ENCODE results near the gene TBC1D21.

The TBC1D21 gene

GRCh38 chr15:73873456-73873855 is at the start of gene TBC1D21:
TSS of gene TBC1D21 (plus strand) at chr15:73873564. CDS start at chr15:73873710, 146 bp downstream.
- H3K9ac ChIP-seq (ENCODE audit: low read length): no peak within 1 kb of the TSS
- H3K27ac ChIP-seq (ENCODE audit: low read depth, low read length): no peak within 1 kb of the TSS
- H3K36me3 ChIP-seq (ENCODE audit: control insufficient read depth, insufficient read depth, low read length): no peaks in the 10 kb centered on the region
- H3K4me3 ChIP-seq (ENCODE audit: low read depth, low read length): no peak within 1 kb of the TSS
- no peaks in the 10 kb centered on the region for H3K9me3 ChIP-seq (ENCODE audit: control insufficient read depth, insufficient read depth, low read depth, low read length)
- no peaks in the 10 kb centered on the region for H3K27me3 ChIP-seq (ENCODE audit: control insufficient read depth, insufficient read depth, low read length)
- no peaks in the 10 kb centered on the region; the same call in 1 of the 2 replicates for H3K4me1 ChIP-seq (ENCODE audit: control insufficient read depth, insufficient read depth, low read length)

- peaks cover 4% of the 10 kb centered on the region; the same call in 1 of the 2 replicates for H3K27me3 ChIP-seq (ENCODE audit: control insufficient read depth, insufficient read depth, low read length)
- no peak overlapping the region for H3K4me3 ChIP-seq (ENCODE audit: low read depth, low read length)
- no peak overlapping the region for H3K27ac ChIP-seq (ENCODE audit: low read depth, low read length)
- H3K9me3 ChIP-seq (ENCODE audit: control insufficient read depth, insufficient read depth, low read depth, low read length): no peaks in the 10 kb centered on the region
- H3K4me1 ChIP-seq (ENCODE audit: control insufficient read depth, insufficient read depth, low read length): no peaks in the 10 kb centered on the region
- H3K36me3 ChIP-seq (ENCODE audit: control insufficient read depth, insufficient read depth, low read length): no peaks in the 10 kb centered on the region
- no peak overlapping the region for H3K9ac ChIP-seq (ENCODE audit: low read length)
Observed at GRCh38 chr15:73826711-73827251, 46.6 kb upstream of the TBC1D21 start.

DNA sequence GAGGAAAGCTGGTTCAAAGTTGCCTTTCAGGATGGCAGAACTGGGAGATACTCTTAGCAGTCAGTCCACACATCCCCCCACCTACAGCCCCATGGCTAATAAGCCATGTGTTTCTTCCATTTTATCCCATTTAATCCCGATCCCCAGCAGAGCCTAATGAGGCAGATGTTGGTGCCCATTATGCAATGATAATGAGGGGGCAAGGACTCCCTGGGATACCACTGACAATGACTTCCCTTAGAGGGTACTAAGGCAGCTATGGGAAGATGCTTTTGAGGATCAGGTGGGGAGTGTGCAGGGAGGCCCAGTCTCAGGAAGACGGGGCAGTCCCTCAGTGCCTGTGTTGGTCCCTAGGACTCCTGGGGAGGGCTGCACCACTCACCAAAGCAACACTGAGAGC is 43.8 kb upstream of the TBC1D21 start:
- no peak overlapping the region for H3K27ac ChIP-seq (ENCODE audit: low read depth, low read length)
- H3K9me3 ChIP-seq (ENCODE audit: control insufficient read depth, insufficient read depth, low read depth, low read length): no peaks in the 10 kb centered on the region
- H3K4me1 ChIP-seq (ENCODE audit: control insufficient read depth, insufficient read depth, low read length): no peaks in the 10 kb centered on the region
- H3K4me3 ChIP-seq (ENCODE audit: low read depth, low read length): no peak overlapping the region
- peaks cover 4% of the 10 kb centered on the region; the same call in 1 of the 2 replicates for H3K27me3 ChIP-seq (ENCODE audit: control insufficient read depth, insufficient read depth, low read length)
- H3K36me3 ChIP-seq (ENCODE audit: control insufficient read depth, insufficient read depth, low read length): no peaks in the 10 kb centered on the region
- H3K9ac ChIP-seq (ENCODE audit: low read length): no peak overlapping the region

- Histone ChIP-seq H3K27ac (ENCODE audit: low read depth, low read length) (no peak overlapping the region), H3K36me3 (ENCODE audit: control insufficient read depth, insufficient read depth, low read length) (no peaks in the 10 kb centered on the region), H3K27me3 (ENCODE audit: control insufficient read depth, insufficient read depth, low read length) (peaks cover 7% of the 10 kb centered on the region; the same call in 1 of the 2 replicates), H3K9ac (ENCODE audit: low read length) (no peak overlapping the region), H3K9me3 (ENCODE audit: control insufficient read depth, insufficient read depth, low read depth, low read length) (no peaks in the 10 kb centered on the region), H3K4me3 (ENCODE audit: low read depth, low read length) (no peak overlapping the region), H3K4me1 (ENCODE audit: control insufficient read depth, insufficient read depth, low read length) (no peaks in the 10 kb centered on the region)
Observed at GRCh38 chr15:73832657-73833056, 40.7 kb upstream of the TBC1D21 start.

GRCh38 chr15:73836845-73837244 is 36.5 kb upstream of the TBC1D21 start:
- no peak overlapping the region for H3K4me3 ChIP-seq (ENCODE audit: low read depth, low read length)
- no peak overlapping the region for H3K27ac ChIP-seq (ENCODE audit: low read depth, low read length)
- H3K27me3 ChIP-seq (ENCODE audit: control insufficient read depth, insufficient read depth, low read length): peaks cover 11% of the 10 kb centered on the region; the same call in 1 of the 2 replicates
- H3K4me1 ChIP-seq (ENCODE audit: control insufficient read depth, insufficient read depth, low read length): peaks cover 1% of the 10 kb centered on the region; the same call in 1 of the 2 replicates
- no peaks in the 10 kb centered on the region for H3K9me3 ChIP-seq (ENCODE audit: control insufficient read depth, insufficient read depth, low read depth, low read length)
- H3K36me3 ChIP-seq (ENCODE audit: control insufficient read depth, insufficient read depth, low read length): no peaks in the 10 kb centered on the region
- H3K9ac ChIP-seq (ENCODE audit: low read length): no peak overlapping the region

DNA sequence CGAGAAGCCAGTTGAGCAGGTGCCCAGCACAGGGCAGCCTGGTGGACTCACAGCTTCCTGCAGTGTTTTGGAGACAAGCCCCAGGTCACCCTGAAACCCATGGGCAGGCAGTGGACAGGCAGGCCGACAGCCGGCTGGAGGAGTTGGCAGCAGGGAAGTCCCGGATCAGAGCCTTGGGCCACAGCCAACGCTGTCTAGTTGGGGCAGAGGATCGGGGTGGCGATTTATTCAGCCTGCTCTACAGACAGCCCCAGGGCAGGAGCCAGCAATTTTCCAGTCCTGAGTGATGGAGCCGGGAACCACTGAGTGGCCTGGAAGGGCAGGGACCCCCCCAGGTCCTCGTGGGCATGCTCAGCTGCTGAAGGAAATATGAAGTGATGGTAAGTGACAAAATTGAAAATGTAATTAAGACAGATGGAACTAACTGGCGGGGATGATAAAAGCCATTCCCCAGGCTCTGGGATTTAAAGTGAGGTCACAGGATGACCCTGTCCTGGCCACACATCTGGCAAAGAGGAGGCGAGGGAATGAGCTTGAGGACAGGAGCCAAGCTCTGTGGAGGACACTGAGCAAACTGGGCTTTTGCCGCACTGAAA is 34.4 kb upstream of the TBC1D21 start:
- no peak overlapping the region for H3K27ac ChIP-seq (ENCODE audit: low read depth, low read length)
- peaks cover 11% of the 10 kb centered on the region; the same call in 1 of the 2 replicates for H3K27me3 ChIP-seq (ENCODE audit: control insufficient read depth, insufficient read depth, low read length)
- H3K36me3 ChIP-seq (ENCODE audit: control insufficient read depth, insufficient read depth, low read length): no peaks in the 10 kb centered on the region
- H3K4me1 ChIP-seq (ENCODE audit: control insufficient read depth, insufficient read depth, low read length): peaks cover 10% of the 10 kb centered on the region
- H3K9ac ChIP-seq (ENCODE audit: low read length): no peak overlapping the region
- no peak overlapping the region for H3K4me3 ChIP-seq (ENCODE audit: low read depth, low read length)
- no peaks in the 10 kb centered on the region for H3K9me3 ChIP-seq (ENCODE audit: control insufficient read depth, insufficient read depth, low read depth, low read length)

DNA sequence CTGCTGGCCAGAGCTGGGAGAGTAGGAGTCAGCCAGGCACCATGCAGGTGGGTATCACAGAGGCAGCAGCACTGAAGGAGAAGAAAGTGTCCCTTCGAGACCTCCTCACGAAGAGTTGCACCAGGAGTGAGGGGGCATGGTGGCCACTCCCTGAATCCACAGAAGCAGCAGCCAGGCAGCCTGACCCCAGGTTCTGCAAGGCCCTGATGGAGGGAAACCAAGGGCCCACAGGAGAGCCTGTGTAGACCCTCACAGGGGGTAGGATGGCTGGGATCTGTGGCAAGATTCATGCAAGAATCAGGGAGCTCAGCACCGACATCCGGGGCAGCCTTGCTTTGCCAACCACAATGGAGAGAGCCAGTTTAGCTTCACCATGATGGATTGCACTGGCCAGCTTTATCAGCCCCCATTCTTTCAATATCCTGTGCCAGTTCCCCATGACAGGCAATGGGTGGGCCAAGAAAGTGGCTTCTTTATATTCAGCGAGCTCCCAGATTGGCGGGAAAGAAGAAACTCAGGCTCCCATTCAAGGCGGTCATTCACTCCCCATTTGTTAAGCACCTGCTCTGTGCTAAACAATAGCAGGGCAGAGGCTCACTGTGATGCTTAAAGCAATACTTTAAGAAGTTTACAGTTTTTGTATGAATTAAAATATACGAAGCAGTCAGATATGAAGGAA is 33.5 kb upstream of the TBC1D21 start:
- Histone ChIP-seq H3K4me1 (ENCODE audit: control insufficient read depth, insufficient read depth, low read length) (peaks cover 10% of the 10 kb centered on the region), H3K36me3 (ENCODE audit: control insufficient read depth, insufficient read depth, low read length) (no peaks in the 10 kb centered on the region), H3K27me3 (ENCODE audit: control insufficient read depth, insufficient read depth, low read length) (peaks cover 11% of the 10 kb centered on the region; the same call in 1 of the 2 replicates), H3K27ac (ENCODE audit: low read depth, low read length) (no peak overlapping the region), H3K9ac (ENCODE audit: low read length) (no peak overlapping the region), H3K9me3 (ENCODE audit: control insufficient read depth, insufficient read depth, low read depth, low read length) (no peaks in the 10 kb centered on the region), H3K4me3 (ENCODE audit: low read depth, low read length) (no peak overlapping the region)

- no peak overlapping the region for H3K9ac ChIP-seq (ENCODE audit: low read length)
- peaks cover 8% of the 10 kb centered on the region; the same call in 1 of the 2 replicates for H3K27me3 ChIP-seq (ENCODE audit: control insufficient read depth, insufficient read depth, low read length)
- H3K27ac ChIP-seq (ENCODE audit: low read depth, low read length): no peak overlapping the region
- peaks cover 10% of the 10 kb centered on the region for H3K4me1 ChIP-seq (ENCODE audit: control insufficient read depth, insufficient read depth, low read length)
- H3K9me3 ChIP-seq (ENCODE audit: control insufficient read depth, insufficient read depth, low read depth, low read length): no peaks in the 10 kb centered on the region
- no peaks in the 10 kb centered on the region for H3K36me3 ChIP-seq (ENCODE audit: control insufficient read depth, insufficient read depth, low read length)
- no peak overlapping the region for H3K4me3 ChIP-seq (ENCODE audit: low read depth, low read length)
Observed at GRCh38 chr15:73840771-73841170, 32.6 kb upstream of the TBC1D21 start.

DNA sequence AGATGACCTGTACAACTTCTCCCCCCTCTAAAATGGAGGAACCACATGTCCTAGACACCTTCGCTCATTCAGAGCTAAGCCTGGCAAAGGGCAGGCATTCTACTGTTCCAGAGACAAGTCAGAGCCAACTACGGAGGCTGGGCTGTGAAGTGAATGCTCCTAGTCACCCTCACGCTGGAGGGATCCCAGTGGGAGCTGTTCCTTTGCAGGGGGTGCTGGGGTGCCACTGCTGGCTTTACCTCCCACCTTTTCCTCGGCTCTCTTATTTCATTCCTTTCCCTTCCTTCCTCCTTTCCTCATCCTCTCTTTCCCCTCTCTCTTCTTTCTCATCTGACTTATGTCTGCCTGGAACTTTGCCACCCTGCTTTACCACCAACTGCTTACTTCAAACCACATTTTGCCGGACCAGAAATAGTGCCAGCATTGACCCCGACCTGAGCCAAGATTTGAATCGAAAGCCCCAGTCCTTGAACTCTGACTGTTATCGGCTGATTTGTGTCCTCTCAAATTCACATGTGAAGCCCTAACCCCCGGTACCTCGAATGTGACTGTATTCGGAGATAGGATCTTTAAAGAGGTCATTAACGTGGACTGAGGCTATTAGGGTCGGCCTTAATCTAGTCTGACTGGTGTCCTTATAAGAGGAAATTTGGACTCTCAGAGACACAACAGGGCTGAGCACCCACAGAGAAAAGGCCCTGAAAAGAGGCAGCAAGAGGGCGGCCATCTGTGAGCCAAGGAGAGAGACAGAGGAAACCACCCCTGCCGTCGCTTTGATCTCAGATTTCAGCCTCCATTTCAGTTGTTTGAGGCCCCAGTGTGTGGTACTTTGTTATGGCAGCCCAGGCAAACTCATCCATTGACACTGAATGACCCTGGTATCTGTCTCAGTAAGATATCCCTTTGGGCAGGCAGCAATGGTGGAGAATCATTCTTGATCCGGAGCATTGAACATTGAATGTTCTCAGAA is 31.3 kb upstream of the TBC1D21 start:
- Histone ChIP-seq H3K27ac (ENCODE audit: low read depth, low read length) (no peak overlapping the region), H3K4me1 (ENCODE audit: control insufficient read depth, insufficient read depth, low read length) (peaks cover 10% of the 10 kb centered on the region)

DNA sequence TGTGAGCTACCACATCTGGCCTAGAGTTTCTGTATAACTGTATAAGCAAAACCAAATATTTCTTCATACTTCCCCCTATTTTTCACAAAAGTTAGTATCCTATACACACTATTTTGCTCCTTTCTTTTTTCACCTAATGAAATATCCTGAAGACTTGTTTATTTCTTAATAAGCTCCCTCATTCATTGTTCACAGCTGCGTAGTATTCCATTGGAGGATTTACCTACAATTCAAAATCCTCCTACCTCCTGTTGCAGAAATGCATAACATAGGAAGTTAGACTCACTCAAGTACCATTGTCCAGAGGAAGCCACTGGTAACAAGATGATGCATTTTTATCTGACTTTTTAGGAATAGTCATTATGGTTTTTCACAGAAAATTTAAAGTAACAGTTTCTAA is 29.6 kb upstream of the TBC1D21 start:
- peaks cover 10% of the 10 kb centered on the region for H3K4me1 ChIP-seq (ENCODE audit: control insufficient read depth, insufficient read depth, low read length)
- no peak overlapping the region for H3K27ac ChIP-seq (ENCODE audit: low read depth, low read length)
- no peak overlapping the region for H3K9ac ChIP-seq (ENCODE audit: low read length)
- no peak overlapping the region for H3K4me3 ChIP-seq (ENCODE audit: low read depth, low read length)
- H3K9me3 ChIP-seq (ENCODE audit: control insufficient read depth, insufficient read depth, low read depth, low read length): no peaks in the 10 kb centered on the region
- H3K36me3 ChIP-seq (ENCODE audit: control insufficient read depth, insufficient read depth, low read length): no peaks in the 10 kb centered on the region
- H3K27me3 ChIP-seq (ENCODE audit: control insufficient read depth, insufficient read depth, low read length): peaks cover 8% of the 10 kb centered on the region; the same call in 1 of the 2 replicates

More for the DNA sequence above, 31.3 kb upstream of the TBC1D21 start:
- no peaks in the 10 kb centered on the region for H3K36me3 ChIP-seq (ENCODE audit: control insufficient read depth, insufficient read depth, low read length)
- no peaks in the 10 kb centered on the region for H3K9me3 ChIP-seq (ENCODE audit: control insufficient read depth, insufficient read depth, low read depth, low read length)
- H3K27me3 ChIP-seq (ENCODE audit: control insufficient read depth, insufficient read depth, low read length): peaks cover 8% of the 10 kb centered on the region; the same call in 1 of the 2 replicates
- no peak overlapping the region for H3K9ac ChIP-seq (ENCODE audit: low read length)
- no peak overlapping the region for H3K4me3 ChIP-seq (ENCODE audit: low read depth, low read length)

Measured in HUES6 (cell line).